T-helper 1 cell (primary cell): ENCODE measurements around the gene F2RL2.

Source experiments
- DNase-seq, 5 donors: peaks; one replicate each; pipeline ENCODE4 v3.0.0-alpha.2; 2012 to 2020
- total RNA-seq, 4 donors: gene quantifications; one replicate each; lab custom pipeline; 2026; lab: John Stamatoyannopoulos, UW

F2RL2 gene, protein sequence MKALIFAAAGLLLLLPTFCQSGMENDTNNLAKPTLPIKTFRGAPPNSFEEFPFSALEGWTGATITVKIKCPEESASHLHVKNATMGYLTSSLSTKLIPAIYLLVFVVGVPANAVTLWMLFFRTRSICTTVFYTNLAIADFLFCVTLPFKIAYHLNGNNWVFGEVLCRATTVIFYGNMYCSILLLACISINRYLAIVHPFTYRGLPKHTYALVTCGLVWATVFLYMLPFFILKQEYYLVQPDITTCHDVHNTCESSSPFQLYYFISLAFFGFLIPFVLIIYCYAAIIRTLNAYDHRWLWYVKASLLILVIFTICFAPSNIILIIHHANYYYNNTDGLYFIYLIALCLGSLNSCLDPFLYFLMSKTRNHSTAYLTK
- 0 reads per million in 4 donors for total RNA-seq

DNA sequence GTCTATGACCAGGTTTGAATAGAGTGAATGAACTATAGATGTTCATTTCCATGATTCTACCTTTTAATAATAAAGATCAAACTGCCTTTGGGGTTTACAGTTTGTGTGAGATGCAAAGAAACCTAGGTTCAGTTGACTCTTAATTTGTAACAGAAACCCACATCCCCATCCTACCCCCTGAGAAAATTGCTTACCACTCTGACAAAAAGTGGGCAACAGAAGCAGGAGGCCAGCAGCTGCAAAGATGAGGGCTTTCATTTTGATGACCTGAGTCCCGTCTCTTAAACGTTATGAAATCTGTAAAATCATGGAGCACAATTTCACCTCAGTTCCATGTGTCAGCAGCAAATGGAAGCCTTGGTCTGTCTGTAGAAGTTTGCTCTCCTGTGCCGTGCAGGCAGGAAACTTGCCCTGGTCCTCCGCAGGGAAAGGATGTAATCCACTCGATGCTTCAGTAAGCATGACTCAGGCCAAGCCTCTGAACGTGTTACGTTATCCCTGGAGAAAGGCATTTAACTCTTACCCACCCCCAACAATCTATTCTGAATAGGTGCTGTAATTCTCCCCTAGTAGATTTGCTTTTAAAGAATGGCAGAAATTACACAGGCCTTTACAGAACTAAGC, at the start of gene F2RL2:
Gene F2RL2, minus strand, starts transcription at position 431 of the 624 bp plus-strand sequence. Its CDS starts 173 bp downstream, at position 258.
- DNase-seq, result no peak

GRCh38 chr5:76672242-76672641, 49.0 kb upstream of the F2RL2 start:
- DNase-seq, result no peak

DNA sequence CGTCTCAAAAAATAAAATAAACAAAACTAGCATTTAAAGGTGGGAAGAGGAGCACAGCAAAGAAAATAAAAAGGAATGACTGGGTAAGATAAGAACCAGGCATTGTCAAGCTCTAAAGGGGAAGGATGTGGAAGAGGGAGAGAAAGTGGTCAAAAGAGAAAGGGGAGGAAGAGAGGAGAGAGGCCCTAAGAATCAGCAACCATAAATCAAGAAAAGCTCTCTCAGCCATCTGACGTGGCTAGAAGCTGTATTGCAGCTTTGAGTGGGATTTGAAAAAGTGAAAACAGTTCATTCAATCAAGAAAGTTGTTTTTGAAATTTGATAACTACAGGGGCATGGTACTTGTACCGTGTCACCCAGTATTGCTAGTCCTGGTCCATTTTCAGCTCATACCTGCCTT, 47.3 kb upstream of the F2RL2 start:
- DNase-seq, result no peak

GRCh38 chr5:76669245-76669644, 46.0 kb upstream of the F2RL2 start:
- DNase-seq, result no peak

DNA sequence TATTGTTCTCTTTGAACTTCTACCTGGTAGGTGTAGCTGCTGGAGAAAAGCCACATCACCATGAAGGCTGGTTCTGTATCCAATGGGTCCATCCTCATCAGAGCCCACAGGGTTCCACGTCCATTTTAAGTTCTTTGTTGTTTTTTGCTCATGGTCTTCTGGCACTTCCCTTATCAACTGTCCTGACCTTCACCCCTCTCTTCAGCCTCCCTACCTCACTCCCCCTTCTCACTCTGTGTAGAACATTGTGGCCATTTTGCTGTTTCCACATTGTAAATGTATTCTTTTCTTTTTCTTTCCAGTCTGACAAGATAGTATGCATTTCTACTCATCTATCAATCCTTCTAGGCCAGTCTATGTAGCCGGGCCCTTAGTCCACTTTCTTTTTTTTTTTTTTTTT, 44.3 kb upstream of the F2RL2 start:
- DNase-seq, result no peak

GRCh38 chr5:76664079-76664478, 40.9 kb upstream of the F2RL2 start:
- DNase-seq, result no peak

- no peak for DNase-seq
Measured at GRCh38 chr5:76663573-76663972, 40.4 kb upstream of the F2RL2 start.

DNA sequence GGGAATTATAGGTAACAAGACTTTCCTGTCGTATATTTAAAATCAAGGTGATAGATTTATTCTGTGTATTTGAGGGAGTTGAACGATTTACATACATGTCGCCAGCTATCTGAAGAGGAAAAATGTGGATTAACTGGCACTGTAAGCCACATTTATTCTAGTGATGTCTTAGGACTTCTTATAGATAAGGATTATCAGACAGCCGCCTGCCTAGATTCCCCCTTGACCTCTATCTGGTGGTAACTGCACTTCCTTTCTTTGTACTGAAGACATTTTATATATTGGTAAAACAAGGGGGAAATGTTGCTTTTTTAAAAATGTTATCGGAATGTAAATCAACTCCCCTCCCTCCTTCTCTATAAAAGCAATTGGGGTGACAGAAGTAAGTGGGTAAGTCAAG, 39.3 kb upstream of the F2RL2 start:
- DNase-seq, result no peak

GRCh38 chr5:76660360-76660759, 37.2 kb upstream of the F2RL2 start:
- DNase-seq, result no peak

GRCh38 chr5:76657683-76658311, 34.6 kb upstream of the F2RL2 start:
- DNase-seq, result no peak

GRCh38 chr5:76657091-76657490, 33.9 kb upstream of the F2RL2 start:
- no peak for DNase-seq

DNA sequence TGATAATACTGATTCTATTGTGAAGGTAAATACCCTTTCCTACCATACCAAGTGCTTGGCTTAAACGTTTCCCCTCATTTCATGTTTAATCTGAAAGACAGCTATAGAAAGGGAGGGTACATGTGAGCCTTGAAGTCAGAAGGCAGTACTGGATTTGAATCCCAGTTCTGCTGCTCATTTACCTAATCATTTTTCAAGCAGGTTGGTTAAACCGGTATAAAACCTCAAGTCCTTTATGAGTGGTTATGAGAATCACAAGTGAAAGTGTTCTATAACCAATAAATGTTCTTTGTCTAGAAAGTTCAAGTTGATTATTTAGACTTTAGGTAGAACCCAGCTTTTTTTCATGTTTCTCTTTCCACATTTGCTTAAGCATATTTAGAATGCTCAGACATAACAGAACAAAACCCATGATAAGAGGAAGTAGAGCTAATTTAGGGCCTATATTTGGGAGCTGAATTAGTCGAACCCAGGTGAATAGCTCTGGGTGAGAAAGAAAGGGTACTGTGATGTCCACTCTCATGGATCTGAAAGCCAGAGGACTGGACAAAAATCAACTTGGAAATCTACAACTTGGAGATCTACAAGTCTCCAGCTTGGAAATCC, 29.7 kb upstream of the F2RL2 start:
- DNase-seq, result peak in 1 of 5 donors; percentile 13

DNA sequence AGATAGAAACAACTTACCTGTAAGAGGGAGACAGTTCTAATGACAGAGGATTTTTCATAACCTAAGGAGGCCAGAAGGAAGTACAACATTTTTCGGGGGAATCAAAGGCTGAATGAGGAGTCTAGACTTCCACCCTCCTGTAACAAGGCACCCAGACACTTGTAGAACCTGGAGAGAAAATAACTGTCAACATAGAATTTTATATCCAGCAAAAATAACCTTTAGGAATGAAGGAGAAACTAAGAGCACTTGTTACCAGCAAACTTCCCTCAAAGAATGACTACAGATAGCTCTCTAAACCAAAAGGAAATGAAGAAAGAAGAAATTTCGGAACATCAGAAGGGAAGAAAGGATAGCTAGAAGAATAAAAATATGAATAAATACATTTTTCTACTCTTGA, 25.9 kb upstream of the F2RL2 start:
- no peak for DNase-seq

GRCh38 chr5:76643371-76643770, 20.2 kb upstream of the F2RL2 start:
- no peak for DNase-seq

GRCh38 chr5:76642390-76643040, 19.3 kb upstream of the F2RL2 start:
- no peak for DNase-seq

- peak; percentile 16 to 63 (median 44) for DNase-seq
Measured at GRCh38 chr5:76641514-76642120, 18.4 kb upstream of the F2RL2 start.

DNA sequence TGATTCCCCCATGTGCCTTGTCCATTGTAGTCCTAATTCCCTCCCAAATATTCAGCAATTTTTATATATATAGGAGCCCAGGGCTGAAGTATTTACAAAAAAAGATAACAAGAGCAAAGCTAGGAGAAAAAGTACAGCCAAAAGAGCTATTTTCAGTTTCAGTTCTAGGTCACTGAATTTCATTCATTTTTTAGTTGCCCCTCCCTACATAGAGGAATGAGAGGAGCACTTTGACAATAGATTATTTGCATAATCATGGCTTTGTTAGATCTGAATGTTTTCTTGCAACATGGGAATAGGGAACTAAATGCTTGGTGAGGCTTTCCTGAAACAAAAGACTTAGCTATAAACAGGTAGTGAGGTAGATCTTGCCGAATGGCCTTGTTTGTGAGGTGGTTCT, 15.3 kb upstream of the F2RL2 start:
- DNase-seq, result peak in 1 of 5 donors; percentile 7

DNA sequence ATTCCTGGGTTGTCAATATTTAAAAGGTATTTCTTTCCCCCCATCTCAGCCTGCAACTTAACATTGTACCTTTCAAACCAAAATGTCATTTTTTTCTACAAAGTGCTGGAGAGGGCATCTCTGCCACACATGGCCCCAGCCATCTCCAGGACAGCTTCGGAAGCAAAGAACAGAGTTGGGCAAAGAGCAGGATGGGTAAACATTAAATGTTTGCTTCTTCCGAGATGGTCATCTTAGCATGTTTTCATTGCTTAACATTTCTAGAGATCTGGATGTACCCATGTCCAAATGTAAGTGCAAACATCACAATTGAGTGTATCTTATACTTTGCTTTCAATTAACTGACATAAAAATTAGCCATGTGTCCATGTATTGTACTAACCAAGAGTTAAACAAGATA, 14.3 kb upstream of the F2RL2 start:
- no peak for DNase-seq

- DNase-seq, result no peak
Measured at GRCh38 chr5:76634661-76635060, 11.5 kb upstream of the F2RL2 start.

DNA sequence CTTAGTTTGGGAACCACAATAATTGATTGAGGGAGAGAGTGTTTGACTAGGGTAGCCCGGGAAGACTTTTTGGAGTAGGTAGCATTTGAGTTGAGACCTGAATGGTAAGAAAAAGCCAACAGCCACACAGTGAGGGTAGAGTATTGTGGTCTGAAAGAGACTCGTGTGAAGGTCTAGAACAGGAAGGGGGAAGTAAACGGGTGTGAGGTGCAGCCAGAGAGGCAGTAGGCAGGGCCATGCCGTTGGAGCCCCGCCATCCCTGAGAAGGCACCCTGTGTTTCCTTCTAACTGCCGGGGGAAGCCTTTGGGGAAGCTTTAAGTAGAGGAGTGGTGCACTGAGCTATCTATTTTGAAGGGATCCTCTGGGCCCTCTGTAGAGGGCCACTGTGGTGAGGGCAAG, 3.5 kb upstream of the F2RL2 start:
- DNase-seq, result no peak

DNA sequence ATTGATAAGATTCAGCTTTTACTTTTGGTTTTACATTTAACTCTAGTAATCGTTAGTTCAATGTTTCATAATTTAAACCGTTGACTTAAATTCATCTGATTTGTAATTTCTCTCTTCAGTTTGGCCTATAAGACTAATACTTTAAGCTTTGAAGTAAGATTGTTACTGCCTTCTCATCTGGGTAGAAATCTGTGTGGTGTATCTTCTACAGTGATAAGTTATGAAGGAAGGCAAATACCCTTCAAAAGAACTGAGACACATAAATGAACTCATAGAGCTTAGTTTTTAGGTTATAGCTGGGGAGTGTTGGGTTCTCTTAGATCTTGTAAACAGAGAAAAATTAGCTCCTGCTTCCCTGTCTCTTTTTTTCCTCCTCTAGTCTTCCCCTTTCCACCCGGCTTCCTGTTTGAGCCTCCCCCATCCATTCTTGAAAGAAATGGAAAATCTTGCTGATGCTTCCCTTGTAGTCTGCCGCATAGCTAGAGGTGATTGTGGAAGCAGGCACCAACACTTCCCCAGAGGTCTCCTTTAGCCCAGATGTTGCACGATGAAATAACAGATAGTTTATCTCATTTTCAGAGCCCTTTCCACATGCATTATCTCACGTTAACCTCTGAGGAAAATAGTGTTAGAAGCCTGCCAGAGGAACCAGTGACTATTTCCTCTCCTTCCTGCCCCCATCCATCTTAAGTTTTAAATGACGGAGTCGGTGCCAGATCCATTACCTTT, 2.0 kb upstream of the F2RL2 start:
- DNase-seq, result no peak

- DNase-seq, result no peak
Measured at GRCh38 chr5:76622076-76622475, 1.1 kb downstream of the F2RL2 start.
